OCI-LY3 (cell line): ENCODE results near the gene SLC25A48.

Experiments
- EZH2phosphoT487 ChIP-seq: fragments of 200-600 bp; shearing (Covaris generic); IDR thresholded peaks from 2 replicates; pipeline ENCODE4 v1.6.1; 2018; ENCODE audit warnings: antibody characterized with exemption, mixed run types, low read depth
- TF ChIP-seq, protein P1 (sequence below): fragments of 200-600, 300-600 bp; sonication (generic); IDR thresholded peaks from 2 replicates; pipeline ENCODE4 v1.5.1; 2014; ENCODE audit warnings: antibody characterized with exemption, low read length, low read depth

DNA sequence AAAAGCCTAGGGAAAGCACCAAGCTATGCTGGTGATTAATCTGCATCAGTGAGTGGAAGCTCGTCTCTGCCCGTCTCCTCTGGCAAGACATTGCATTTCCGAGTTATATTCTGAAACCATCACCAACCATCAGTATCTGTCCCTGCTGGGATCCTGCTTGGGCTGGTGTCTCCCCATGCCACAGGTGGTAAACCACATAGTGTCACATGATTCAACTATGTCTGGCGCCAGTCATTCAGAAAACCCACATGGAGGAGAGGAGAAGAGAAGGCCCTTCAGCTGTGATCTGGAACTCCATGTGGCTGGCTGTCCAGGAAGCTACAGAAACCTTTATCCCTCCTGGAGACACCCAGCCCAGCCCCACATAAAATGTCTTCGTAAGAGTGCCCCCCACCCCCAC, 56.4 kb downstream of the SLC25A48 start:
- TF ChIP-seq EZH2phosphoT487 = no peak
- TF ChIP-seq, protein P1, sequence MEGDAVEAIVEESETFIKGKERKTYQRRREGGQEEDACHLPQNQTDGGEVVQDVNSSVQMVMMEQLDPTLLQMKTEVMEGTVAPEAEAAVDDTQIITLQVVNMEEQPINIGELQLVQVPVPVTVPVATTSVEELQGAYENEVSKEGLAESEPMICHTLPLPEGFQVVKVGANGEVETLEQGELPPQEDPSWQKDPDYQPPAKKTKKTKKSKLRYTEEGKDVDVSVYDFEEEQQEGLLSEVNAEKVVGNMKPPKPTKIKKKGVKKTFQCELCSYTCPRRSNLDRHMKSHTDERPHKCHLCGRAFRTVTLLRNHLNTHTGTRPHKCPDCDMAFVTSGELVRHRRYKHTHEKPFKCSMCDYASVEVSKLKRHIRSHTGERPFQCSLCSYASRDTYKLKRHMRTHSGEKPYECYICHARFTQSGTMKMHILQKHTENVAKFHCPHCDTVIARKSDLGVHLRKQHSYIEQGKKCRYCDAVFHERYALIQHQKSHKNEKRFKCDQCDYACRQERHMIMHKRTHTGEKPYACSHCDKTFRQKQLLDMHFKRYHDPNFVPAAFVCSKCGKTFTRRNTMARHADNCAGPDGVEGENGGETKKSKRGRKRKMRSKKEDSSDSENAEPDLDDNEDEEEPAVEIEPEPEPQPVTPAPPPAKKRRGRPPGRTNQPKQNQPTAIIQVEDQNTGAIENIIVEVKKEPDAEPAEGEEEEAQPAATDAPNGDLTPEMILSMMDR = no peak
